ENCODE results near the gene FTCD.

DNA sequence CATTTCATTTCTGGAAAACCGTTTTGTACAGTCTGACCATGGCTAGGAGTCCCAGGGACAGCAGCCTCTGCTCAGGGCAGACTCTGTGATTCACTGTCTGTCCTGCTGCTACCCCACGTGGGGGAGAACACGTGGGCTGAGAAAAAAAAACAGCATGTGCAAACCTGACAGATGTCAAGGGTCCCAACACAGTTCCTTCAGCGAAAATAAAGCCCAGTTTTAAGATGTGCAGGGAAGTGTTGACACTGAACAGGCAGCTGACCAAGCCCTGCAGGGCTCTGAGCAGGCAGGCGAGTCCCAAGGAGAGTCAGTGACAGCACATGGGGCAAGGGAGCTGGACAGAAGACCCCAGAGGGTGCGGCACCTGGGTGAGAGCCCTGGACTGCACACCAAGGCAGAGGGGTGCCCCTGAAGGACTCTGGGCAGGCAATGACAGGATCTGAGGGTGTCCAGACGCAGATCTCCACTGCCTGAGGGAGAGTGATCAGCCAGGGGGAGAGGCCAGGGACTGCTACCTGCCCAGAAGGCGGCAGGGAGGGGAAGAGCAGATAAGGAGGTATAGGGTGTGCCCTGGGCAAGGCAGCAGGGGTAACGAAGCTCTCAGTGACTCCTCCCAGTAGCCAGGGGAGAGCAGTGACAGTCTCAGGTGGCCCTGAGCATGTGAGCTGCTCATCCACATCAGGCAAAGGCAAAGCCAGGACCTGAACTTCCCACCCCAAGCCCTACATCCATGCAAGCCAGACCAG lies 34.0 kb upstream of the FTCD start:
- no peak for TF ChIP-seq EZH2 (optimal IDR thresholded peaks at IDR 0.05; ENCODE audit: low read depth, low read length)
- TF ChIP-seq, protein P1, sequence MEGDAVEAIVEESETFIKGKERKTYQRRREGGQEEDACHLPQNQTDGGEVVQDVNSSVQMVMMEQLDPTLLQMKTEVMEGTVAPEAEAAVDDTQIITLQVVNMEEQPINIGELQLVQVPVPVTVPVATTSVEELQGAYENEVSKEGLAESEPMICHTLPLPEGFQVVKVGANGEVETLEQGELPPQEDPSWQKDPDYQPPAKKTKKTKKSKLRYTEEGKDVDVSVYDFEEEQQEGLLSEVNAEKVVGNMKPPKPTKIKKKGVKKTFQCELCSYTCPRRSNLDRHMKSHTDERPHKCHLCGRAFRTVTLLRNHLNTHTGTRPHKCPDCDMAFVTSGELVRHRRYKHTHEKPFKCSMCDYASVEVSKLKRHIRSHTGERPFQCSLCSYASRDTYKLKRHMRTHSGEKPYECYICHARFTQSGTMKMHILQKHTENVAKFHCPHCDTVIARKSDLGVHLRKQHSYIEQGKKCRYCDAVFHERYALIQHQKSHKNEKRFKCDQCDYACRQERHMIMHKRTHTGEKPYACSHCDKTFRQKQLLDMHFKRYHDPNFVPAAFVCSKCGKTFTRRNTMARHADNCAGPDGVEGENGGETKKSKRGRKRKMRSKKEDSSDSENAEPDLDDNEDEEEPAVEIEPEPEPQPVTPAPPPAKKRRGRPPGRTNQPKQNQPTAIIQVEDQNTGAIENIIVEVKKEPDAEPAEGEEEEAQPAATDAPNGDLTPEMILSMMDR (IDR thresholded peaks at IDR 0.05; ENCODE audit: low read length), result no peak

Measured in MM.1S (cell line).